Activated T-cell treated with anti-CD3 and anti-CD28 coated beads, Interleukin-2, amount 50 U/mL, for 48 hours (primary cell): ENCODE results near the gene CTU1.

ENCODE experiments used
- DNase-seq, 2 experiments: peaks; one replicate each; pipeline ENCODE4 v3.0.0-alpha.2; 2020

The CTU1 gene

GRCh38 chr19:51131780-51132680 lies 23.8 kb upstream of the CTU1 start:
- peak; percentile 49 for DNase-seq

GRCh38 chr19:51129716-51130115 lies 21.5 kb upstream of the CTU1 start:
- no peak for DNase-seq

- DNase-seq = no peak
Measured at GRCh38 chr19:51128227-51128626, 20.0 kb upstream of the CTU1 start.

- DNase-seq = peak; percentile 45 to 52
Measured at GRCh38 chr19:51127755-51128154, 19.5 kb upstream of the CTU1 start.

- no peak for DNase-seq
Measured at GRCh38 chr19:51127032-51127431, 18.8 kb upstream of the CTU1 start.

- no peak for DNase-seq
Measured at GRCh38 chr19:51125421-51126075, 17.3 kb upstream of the CTU1 start.

GRCh38 chr19:51124729-51125128 lies 16.5 kb upstream of the CTU1 start, which contains the start of gene SIGLEC9:
SIGLEC9 (plus strand) TSS chr19:51124906; CDS start chr19:51124975, 69 bp downstream.
- DNase-seq = no peak

GRCh38 chr19:51124216-51124615 lies 16.0 kb upstream of the CTU1 start:
- no peak for DNase-seq

GRCh38 chr19:51123802-51124201 lies 15.6 kb upstream of the CTU1 start:
- no peak for DNase-seq

- peak in 1 of 2 experiments; percentile 44 for DNase-seq
Measured at GRCh38 chr19:51123381-51123800, 15.2 kb upstream of the CTU1 start.

- DNase-seq = no peak
Measured at GRCh38 chr19:51122112-51122981, 14.1 kb upstream of the CTU1 start.

GRCh38 chr19:51121257-51121656 lies 13.0 kb upstream of the CTU1 start:
- DNase-seq = no peak

GRCh38 chr19:51120160-51120559 lies 12.0 kb upstream of the CTU1 start:
- DNase-seq = no peak

GRCh38 chr19:51119611-51120010 lies 11.4 kb upstream of the CTU1 start:
- DNase-seq = no peak

GRCh38 chr19:51119101-51119500 lies 10.9 kb upstream of the CTU1 start:
- no peak for DNase-seq

- no peak for DNase-seq
Measured at GRCh38 chr19:51116736-51117286, 8.6 kb upstream of the CTU1 start.

GRCh38 chr19:51114087-51114729 lies 6.0 kb upstream of the CTU1 start:
- peak; percentile 56 to 63 for DNase-seq

- DNase-seq = no peak
Measured at GRCh38 chr19:51111606-51112005, 3.4 kb upstream of the CTU1 start.

- no peak for DNase-seq
Measured at GRCh38 chr19:51110666-51110971, 2.4 kb upstream of the CTU1 start.

- DNase-seq = no peak
Measured at GRCh38 chr19:51108805-51109146, 567 bp upstream of the CTU1 start.

- no peak for DNase-seq
Measured at GRCh38 chr19:51107406-51108065, 673 bp downstream of the CTU1 start.

GRCh38 chr19:51103926-51104341 lies 4.3 kb downstream of the CTU1 start:
- DNase-seq = no peak
